Lower leg skin (tissue), 4 donors: ENCODE data around the gene POLDIP2. TPM values are rescaled to one million over a fixed set of nuclear protein-coding genes. Genes with fewer than 3 reads are reported as not detected.

Experiments used
- DNase-seq, 2 donors: peaks; one replicate each; pipeline ENCODE4 v3.0.0-alpha.2; 2019; ENCODE audit warnings: low spot score in 2 of 2
- H3K4me3 ChIP-seq: fragments of 200-600 bp; sonication (generic); 2 replicates; pipeline ENCODE4 v1.5.1; 2017; ENCODE audit warnings: mild to moderate bottlenecking, low read depth; ENCODE audit not compliant: poor library complexity, severe bottlenecking
- CTCF ChIP-seq, 3 donors: fragments of 450-650 bp; IDR thresholded peaks; one replicate each; pipeline ENCODE4 v1.5.1; 2016; ENCODE audit warnings: antibody characterized with exemption in 3 of 3, mild to moderate bottlenecking in 3 of 3, moderate library complexity in 2 of 3
- POLR2A ChIP-seq, 2 donors: fragments of 450-650 bp; IDR thresholded peaks; one replicate each; pipeline ENCODE4 v1.6.1; 2016 to 2017; ENCODE audit warnings: antibody characterized with exemption in 2 of 2, mild to moderate bottlenecking in 1 of 2, moderate library complexity in 1 of 2
- WGBS, 2 donors: methylation state at CpG; one replicate each; pipeline ENCODE4 v1.1.5; 2018; 5-methylcytosine and 5-hydroxymethylcytosine counted together
- intact Hi-C: fragments of 100-400 bp; cut with DNase I; formaldehyde crosslinking; loops from one replicate; pipeline ENCODE4 v1.15.0; 2023; ENCODE audit warnings: low total_unique reads
- total RNA-seq, 4 donors: library from RNA; depleted of rRNA; stranded (reverse); fragments of >200 nt; gene quantifications; one replicate each; pipeline ENCODE4 v1.1.0, GENCODE V29; 2016

The POLDIP2 gene, protein sequence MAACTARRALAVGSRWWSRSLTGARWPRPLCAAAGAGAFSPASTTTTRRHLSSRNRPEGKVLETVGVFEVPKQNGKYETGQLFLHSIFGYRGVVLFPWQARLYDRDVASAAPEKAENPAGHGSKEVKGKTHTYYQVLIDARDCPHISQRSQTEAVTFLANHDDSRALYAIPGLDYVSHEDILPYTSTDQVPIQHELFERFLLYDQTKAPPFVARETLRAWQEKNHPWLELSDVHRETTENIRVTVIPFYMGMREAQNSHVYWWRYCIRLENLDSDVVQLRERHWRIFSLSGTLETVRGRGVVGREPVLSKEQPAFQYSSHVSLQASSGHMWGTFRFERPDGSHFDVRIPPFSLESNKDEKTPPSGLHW
- 10 to 100 TPM; 52.1 to 90.2 (median 73.7) TPM for total RNA-seq

- peak within 1 kb of the TSS; percentile 98 for H3K4me3 ChIP-seq
- peak; percentile 94 to 99 for DNase-seq
- intact Hi-C loops: no loop called here
- WGBS, 2 donors: 0 to 1% methylated on average over 33 to 47 of the region's 80 CpGs
- TF ChIP-seq CTCF (IDR thresholded peaks at IDR 0.05) (no peak), POLR2A (IDR thresholded peaks at IDR 0.05) (peak in 1 of 2 donors; percentile 73)
Observed at GRCh38 chr17:28357061-28357900, at the start of gene POLDIP2. Gene POLDIP2 (minus strand): TSS chr17:28357527. CDS start chr17:28357448, 79 bp downstream.

DNA sequence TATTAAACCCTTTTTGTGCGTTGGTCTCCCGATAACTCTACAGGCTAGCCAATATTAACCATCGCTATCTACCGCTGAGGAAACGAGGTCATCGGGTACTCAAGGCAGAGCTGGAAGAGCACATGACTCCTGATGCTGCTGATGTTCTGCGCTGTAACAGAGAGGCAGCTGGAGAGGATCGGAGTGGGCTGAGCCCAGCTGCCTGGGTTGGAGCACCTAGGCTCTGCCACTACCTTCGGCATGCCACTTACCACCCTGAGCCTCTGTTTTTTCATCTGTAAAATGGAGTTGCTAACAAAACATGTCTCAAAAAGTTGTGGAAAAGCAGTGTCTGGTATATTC is 49.1 kb upstream of the POLDIP2 start:
- DNase-seq: no peak
- TF ChIP-seq POLR2A (IDR thresholded peaks at IDR 0.05): no peak
- TF ChIP-seq CTCF (IDR thresholded peaks at IDR 0.05): no peak
- intact Hi-C loops: no loop called here
- H3K4me3 ChIP-seq: peak overlapping the region; percentile 66
- 18 to 23% methylated on average over 7 to 9 of the region's 9 CpGs for WGBS, 2 donors

DNA sequence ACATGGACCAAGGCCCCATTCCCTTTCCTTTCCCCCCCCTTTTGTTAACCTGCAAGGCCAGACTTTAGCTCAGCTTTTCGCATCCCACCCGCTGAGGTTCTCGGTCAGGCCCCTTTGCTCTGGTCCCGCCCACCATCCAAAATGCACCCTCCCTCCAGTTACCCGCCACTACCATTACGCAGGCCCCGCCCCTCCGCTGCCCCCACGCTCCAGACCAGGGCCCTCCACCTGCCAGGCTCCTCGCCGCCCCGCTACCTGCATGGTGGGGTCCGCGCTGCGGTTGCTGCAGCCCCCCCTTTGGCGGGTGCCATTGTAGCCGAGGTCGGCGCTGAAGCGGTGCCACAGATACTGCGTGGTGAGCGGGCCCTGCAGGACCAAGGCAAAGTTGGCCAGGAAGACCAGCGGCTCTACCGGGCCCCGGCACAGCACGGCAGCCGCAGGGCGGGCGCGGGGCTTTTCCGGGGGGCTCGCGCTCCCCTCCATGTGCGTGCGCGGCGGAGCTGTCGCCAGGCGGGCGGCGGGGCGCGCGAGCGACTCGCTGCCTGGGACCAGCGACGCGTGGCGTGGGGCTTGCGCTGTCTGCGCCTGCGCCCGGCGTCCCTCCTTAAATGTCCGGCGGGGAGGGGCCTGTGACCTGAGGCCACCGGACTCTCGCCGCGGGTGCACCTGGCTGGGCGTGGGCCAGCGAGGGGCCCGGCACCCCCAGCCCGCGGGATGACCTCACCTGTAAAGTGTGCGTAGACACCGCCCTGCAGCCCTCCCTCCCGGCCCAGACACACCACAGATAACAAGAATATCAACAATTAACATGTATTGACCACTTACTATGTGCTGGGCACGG is 48.5 kb upstream of the POLDIP2 start, which contains the start of gene SLC46A1:
SLC46A1 (minus strand) TSS at position 581 of the 841 bp plus-strand sequence; CDS start at position 483, 98 bp downstream.
- no peak for TF ChIP-seq CTCF (IDR thresholded peaks at IDR 0.05)
- TF ChIP-seq POLR2A (IDR thresholded peaks at IDR 0.05): no peak
- 1 to 2% methylated on average over 26 to 47 of the region's 70 CpGs for WGBS, 2 donors
- peak in 1 of 2 donors; percentile 88 for DNase-seq
- intact Hi-C loops: no loop called here
- peak within 1 kb of the TSS; percentile 66 for H3K4me3 ChIP-seq

GRCh38 chr17:28404812-28405570 is 47.7 kb upstream of the POLDIP2 start:
- no peak for DNase-seq
- no peak for TF ChIP-seq POLR2A (IDR thresholded peaks at IDR 0.05)
- TF ChIP-seq CTCF (IDR thresholded peaks at IDR 0.05): no peak
- no peak overlapping the region for H3K4me3 ChIP-seq
- intact Hi-C loops: no loop called here
- WGBS, 2 donors: 58 to 62% methylated on average over 33 of the region's 33 CpGs

DNA sequence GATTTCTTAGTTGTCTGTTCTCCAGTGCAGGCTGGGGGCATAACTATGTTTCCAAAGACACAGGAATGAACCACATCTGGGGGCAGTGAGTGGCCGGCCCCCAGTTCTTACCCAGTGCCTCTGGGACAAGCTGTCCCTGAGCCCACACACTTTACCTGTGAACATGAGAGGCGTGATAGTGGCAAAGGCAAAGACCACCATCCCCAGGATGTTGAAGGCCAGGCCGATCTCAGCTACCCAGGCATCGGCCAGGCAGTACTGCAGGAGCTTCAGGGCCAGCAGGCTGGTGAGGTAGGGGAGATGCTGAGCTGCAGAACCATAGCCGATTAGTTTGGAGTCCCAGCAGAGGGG is 47.1 kb upstream of the POLDIP2 start:
- DNase-seq: no peak
- intact Hi-C loops: no loop called here
- H3K4me3 ChIP-seq: no peak overlapping the region
- WGBS, 2 donors: 89 to 93% methylated on average over 5 of the region's 5 CpGs
- TF ChIP-seq CTCF (IDR thresholded peaks at IDR 0.05) (no peak), POLR2A (IDR thresholded peaks at IDR 0.05) (no peak)
